K562 (cell line): Measurements from ENCODE around the gene GAB1. TPM values are rescaled to one million over a fixed set of nuclear protein-coding genes. Genes with fewer than 3 reads are reported as not detected.
A peak's percentile ranks its signal among the peaks of the same experiment; 100 is the strongest.

Experiments used
- ATAC-seq: fragments of 200-7000 bp; cut with Tn5 transposase; 3 replicates; pipeline ENCODE4 v1.9.1; 2020; ENCODE audit warnings: moderate library complexity
- BruUV-seq: library from RNA; stranded (reverse); fragments of 400-500 nt; replicated peaks from 2 replicates; lab custom pipeline; 2021; lab: Mats Ljungman, UMichigan
- CTCF ChIA-PET: fragments of 300-600 bp; formaldehyde crosslinking; extraction: SDS; loops from one replicate; lab custom pipeline; 2021; ENCODE audit warnings: low intra/inter-chr PET ratio; lab: Yijun Ruan, JAX
- POLR2A ChIA-PET: fragments of 300-600, 350-650 bp; sonication (Branson Sonifier 250); formaldehyde crosslinking; extraction: SDS; loops from one replicate; lab custom pipeline; 2021; ENCODE audit warnings: antibody characterized with exemption, inconsistent platforms; lab: Yijun Ruan, JAX
- DNase-seq, 4 experiments: peaks; one replicate each; pipeline versions ENCODE4 v3.0.0 to v3.0.0-alpha.2; 2011 to 2018; ENCODE audit warnings: low spot score in 3 of 4, mixed read lengths in 3 of 4; ENCODE audit errors: extremely low read depth in 1 of 4
- FAIRE-seq: peaks from 2 replicates; lab custom pipeline; 2011; peaks lifted over from hg19 to GRCh38; lab: Jason Lieb, UNC
- H2AFZ ChIP-seq: 2 replicates; pipeline ENCODE4 v1.6.0; 2011; ENCODE audit warnings: low read depth, low read length, control low read depth, inconsistent platforms
- H3K27ac ChIP-seq: fragments of 200-600 bp; 3 replicates; pipeline ENCODE4 v1.8.0; 2011; ENCODE audit warnings: low read depth, mild to moderate bottlenecking, control low read depth, inconsistent platforms, low read length, moderate library complexity, mixed read lengths; ENCODE audit errors: extremely low read depth
- H3K27me3 ChIP-seq, 2 experiments: fragments of 300-600 bp in 1 of 2; 2 replicates in 1 of 2; 3 replicates in 1 of 2; pipeline versions ENCODE4 v1.6.0 to v1.8.0; 2011; ENCODE audit warnings: inconsistent platforms in 2 of 2, low read length in 2 of 2, mild to moderate bottlenecking in 1 of 2, mixed read lengths in 1 of 2, moderate library complexity in 1 of 2; ENCODE audit not compliant: control insufficient read depth in 2 of 2, insufficient read depth in 2 of 2
- H3K36me3 ChIP-seq: fragments of 300-600 bp; 3 replicates; pipeline ENCODE4 v1.8.0; 2011; ENCODE audit warnings: mild to moderate bottlenecking, low read length, inconsistent platforms; ENCODE audit not compliant: control insufficient read depth, insufficient read depth
- H3K4me1 ChIP-seq, 2 experiments: fragments of 200-600 bp in 1 of 2; replicated peaks in 1 of 2; 2 replicates in 1 of 2; 3 replicates in 1 of 2; pipeline versions ENCODE4 v1.5.1 to v1.8.0; 2011; ENCODE audit warnings: inconsistent platforms in 2 of 2, low read length in 2 of 2, mild to moderate bottlenecking in 1 of 2, mixed read lengths in 1 of 2, moderate library complexity in 1 of 2; ENCODE audit not compliant: control insufficient read depth in 2 of 2, insufficient read depth in 2 of 2
- H3K4me2 ChIP-seq: 2 replicates; pipeline ENCODE4 v1.6.1; 2011; ENCODE audit warnings: low read length, control low read depth, inconsistent platforms, mixed read lengths; ENCODE audit not compliant: insufficient read depth
- H3K4me3 ChIP-seq: fragments of 200-600 bp; sonication (generic), shearing (Covaris generic); 2 replicates; pipeline ENCODE4 v1.5.1; 2016; ENCODE audit warnings: control low read depth, inconsistent platforms
- H3K79me2 ChIP-seq: fragments of 200-600 bp; 3 replicates; pipeline ENCODE4 v1.8.0; 2011; ENCODE audit warnings: low read length, inconsistent platforms; ENCODE audit not compliant: control insufficient read depth, insufficient read depth
- H3K9ac ChIP-seq, 2 experiments: 2 replicates each; pipeline versions ENCODE4 v1.6.0 to v1.6.1; 2011; ENCODE audit warnings: low read depth in 2 of 2, low read length in 2 of 2, control low read depth in 1 of 2, inconsistent platforms in 1 of 2, mild to moderate bottlenecking in 1 of 2, mixed read lengths in 1 of 2; ENCODE audit not compliant: insufficient read depth in 1 of 2
- H3K9me1 ChIP-seq: one replicate; pipeline ENCODE4 v1.6.0; 2011; ENCODE audit warnings: inconsistent platforms, mild to moderate bottlenecking, low read length, moderate library complexity; ENCODE audit not compliant: control insufficient read depth, insufficient read depth
- H3K9me3 ChIP-seq: replicated peaks from 2 replicates; pipeline ENCODE4 v1.5.1; 2011; ENCODE audit warnings: low read depth, low read length, inconsistent platforms; ENCODE audit not compliant: control insufficient read depth, insufficient read depth
- H4K20me1 ChIP-seq: replicated peaks from 2 replicates; pipeline ENCODE4 v1.6.1; 2011; ENCODE audit warnings: low read length, inconsistent platforms, mixed read lengths; ENCODE audit not compliant: control insufficient read depth, insufficient read depth
- CBX8 ChIP-seq: fragments of 200-600 bp; sonication (generic); IDR thresholded peaks from 2 replicates; pipeline ENCODE4 v1.6.1; 2012; ENCODE audit warnings: borderline replicate concordance, mixed run types, low read depth, mild to moderate bottlenecking, moderate library complexity, mixed read lengths, low read length, control low read depth, inconsistent platforms; ENCODE audit not compliant: poor library complexity, severe bottlenecking; ENCODE audit errors: extremely low read depth
- CREB3 ChIP-seq: fragments of 450-650 bp; conservative IDR thresholded peaks from 2 replicates; pipeline ENCODE4 v1.6.1; 2016; ENCODE audit warnings: missing genetic modification characterization, low read depth, mild to moderate bottlenecking, missing compliant biosample characterization, moderate library complexity
- FOXK2 ChIP-seq, 2 experiments: fragments of 450-650 bp; IDR thresholded peaks in 1 of 2; conservative IDR thresholded peaks in 1 of 2; 2 replicates each; pipeline ENCODE4 v1.6.1; 2016; ENCODE audit warnings: low read depth in 2 of 2, mild to moderate bottlenecking in 1 of 2
- HSF4 ChIP-seq: fragments of 250-450 bp; sonication (Bioruptor Pico); IDR thresholded peaks from 2 replicates; pipeline ENCODE4 v2.1.2; 2022; ENCODE audit warnings: mild to moderate bottlenecking, moderate library complexity, borderline replicate concordance
- PTTG1 ChIP-seq: fragments of 450-650 bp; IDR thresholded peaks from 2 replicates; pipeline ENCODE4 v1.6.1; 2016; ENCODE audit warnings: low read depth, mild to moderate bottlenecking, missing genetic modification characterization, missing compliant biosample characterization
- SMAD4 ChIP-seq: fragments of 250-450 bp; sonication (Bioruptor Pico); conservative IDR thresholded peaks from 2 replicates; pipeline ENCODE4 v1.8.0; 2021; ENCODE audit warnings: inconsistent platforms, mild to moderate bottlenecking, moderate library complexity
- ZBTB34 ChIP-seq: fragments of 250-450 bp; sonication (Bioruptor Pico); IDR thresholded peaks from 2 replicates; pipeline ENCODE4 v1.8.0; 2021; ENCODE audit warnings: mild to moderate bottlenecking, moderate library complexity
- ZFP1 ChIP-seq: fragments of 450-650 bp; formaldehyde crosslinking; IDR thresholded peaks from 2 replicates; pipeline ENCODE4 v1.4.0; 2020; ENCODE audit warnings: mild to moderate bottlenecking, mixed read lengths
- ZNF239 ChIP-seq: fragments of 250-450 bp; sonication (Bioruptor Pico); IDR thresholded peaks from 2 replicates; pipeline ENCODE4 v1.4.0; 2020; ENCODE audit warnings: mild to moderate bottlenecking
- ZNF449 ChIP-seq: fragments of 250-450 bp; sonication (Bioruptor Pico); IDR thresholded peaks from 2 replicates; pipeline ENCODE4 v1.8.0; 2022; ENCODE audit warnings: moderate library complexity, mild to moderate bottlenecking, inconsistent platforms
- ZNF639 ChIP-seq, 2 experiments: fragments of 200-800 bp in 1 of 2; sonication (Bioruptor generic) in 1 of 2; sonication (generic) in 1 of 2; formaldehyde crosslinking in 1 of 2; IDR thresholded peaks in 1 of 2; conservative IDR thresholded peaks in 1 of 2; 2 replicates each; pipeline versions ENCODE4 v1.5.0 to v1.6.1; 2016 to 2020; ENCODE audit warnings: missing compliant biosample characterization in 1 of 2, missing genetic modification characterization in 1 of 2, missing genetic modification reagents in 1 of 2
- ZNF668 ChIP-seq: fragments of 250-450 bp; sonication (Bioruptor Pico); IDR thresholded peaks from 2 replicates; pipeline ENCODE4 v1.8.0; 2022; ENCODE audit warnings: mild to moderate bottlenecking, inconsistent platforms
- WGBS: fragments of 100-300 bp; shearing (Covaris generic); methylation state at CpG from one replicate; pipeline ENCODE4 v1.1.6; 2016; ENCODE audit warnings: low coverage, mixed read lengths; ENCODE audit not compliant: insufficient coverage; ENCODE audit errors: missing lambda C conversion rate; 5-methylcytosine and 5-hydroxymethylcytosine counted together
- in situ Hi-C: fragments of 300-500 bp; cut with MboI; formaldehyde crosslinking; loops from 4 replicates; pipeline ENCODE4 v1.15.0; 2018; ENCODE audit warnings: inconsistent platforms, mixed read lengths
- intact Hi-C: fragments of 100-400 bp; cut with micrococcal nuclease; formaldehyde crosslinking; loops from 2 replicates; pipeline ENCODE4 v1.14.2; 2022
- polyA plus RNA-seq, 8 experiments: library from polyadenylated mRNA; depleted of rRNA in 4 of 8; stranded (reverse) in 5 of 8; unstranded in 3 of 8; fragments of >200 nt; fragmentation: Nextera tagmentation in 2 of 8; fragmentation: Illumina TruSeq in 1 of 8; extraction: Ambion mirVana in 2 of 8; extraction: Trizol in 1 of 8; gene quantifications; 2 replicates each; pipeline versions ENCODE4 v1.2.1 to v1.2.3, GENCODE V29; 2011 to 2014; ENCODE audit warnings: inconsistent platforms in 1 of 8, missing spikeins in 1 of 8
- total RNA-seq, 7 experiments: library from RNA; depleted of rRNA in 6 of 7; stranded (reverse); fragments of >200 nt in 6 of 7; fragmentation: Illumina TruSeq in 2 of 7; extraction: Trizol in 2 of 7; gene quantifications; 2 replicates each; pipeline versions ENCODE4 v1.2.1 to v1.2.3, GENCODE V29; 2011 to 2021; ENCODE audit warnings: low replicate concordance in 1 of 7

The GAB1 gene
- total and polyA plus RNA-seq, 9 of the 15 experiments (the other 6 are each of a cell fraction or from before 2014, with no cell fraction given), result 1.3 to 14.6 (median 7.5) TPM

- ATAC-seq, result no peak
- no peak for FAIRE-seq
- no peaks in the 10 kb centered on the region for H4K20me1 ChIP-seq
- no peak for TF ChIP-seq CBX8
- no peak for TF ChIP-seq ZNF449 (CRISPR knock-in tag)
- no peak for TF ChIP-seq FOXK2 (conservative IDR thresholded peaks at IDR 0.05 in 1 of 2, IDR thresholded peaks at IDR 0.05 in 1 of 2; ENCODE audit: low read depth in 2 of 2)
- TF ChIP-seq HSF4 (CRISPR knock-in tag), result 0 out of 2 replicates have a peak, but pooled peaks have one; percentile 39
- TF ChIP-seq ZFP1 (CRISPR knock-in tag), result 0 out of 2 replicates have a peak, but pooled peaks have one; percentile 22
- TF ChIP-seq CREB3, result peak; percentile 89
- TF ChIP-seq ZNF639 (CRISPR knock-in tag; conservative IDR thresholded peaks at IDR 0.05 in 1 of 2, IDR thresholded peaks at IDR 0.05 in 1 of 2), result peak in 1 of 2 experiments; percentile 58; a peak in 1 of 4 replicates
- peak; percentile 84 for TF ChIP-seq SMAD4
- TF ChIP-seq ZBTB34, result peak; percentile 52; the same call in 1 of the 2 replicates
- peak; percentile 83 for TF ChIP-seq PTTG1
- peak; percentile 52 for TF ChIP-seq ZNF239
- TF ChIP-seq ZNF668 (CRISPR knock-in tag), result peak; percentile 77
Measured at GRCh38 chr4:143362349-143363046, 25.8 kb downstream of the GAB1 start.

More at GRCh38 chr4:143362349-143363046, 25.8 kb downstream of the GAB1 start:
- BruUV-seq, result no TSS peak
- Histone ChIP-seq H3K9me3 (no peaks in the 10 kb centered on the region), H3K36me3 (no peaks in the 10 kb centered on the region), H3K4me1 (peaks cover 0 to 15% of the 10 kb centered on the region in 2 experiments), H3K4me3 (no peak overlapping the region), H3K9ac (no peak overlapping the region), H3K4me2 (no peak overlapping the region), H3K9me1 (no peaks in the 10 kb centered on the region), H3K27ac (no peak overlapping the region), H3K27me3 (no peaks in the 10 kb centered on the region), H2AFZ (no peak overlapping the region), H3K79me2 (peaks cover 83% of the 10 kb centered on the region)
- POLR2A ChIA-PET, result no interaction called here
- DNase-seq, result no peak
- in situ Hi-C loops (no loop called here), intact Hi-C loops (no loop called here)
- CTCF ChIA-PET, result no interaction called here
- 61% methylated on average over 5 of the region's 5 CpGs for WGBS
